Activated CD4-positive, CD25-positive, alpha-beta regulatory T cell (primary cell): ENCODE results near the gene SLC25A45.

Experiments
- DNase-seq, 4 experiments: peaks; one replicate each; lab custom pipeline; 2025; lab: John Stamatoyannopoulos, UW

Gene SLC25A45

DNA sequence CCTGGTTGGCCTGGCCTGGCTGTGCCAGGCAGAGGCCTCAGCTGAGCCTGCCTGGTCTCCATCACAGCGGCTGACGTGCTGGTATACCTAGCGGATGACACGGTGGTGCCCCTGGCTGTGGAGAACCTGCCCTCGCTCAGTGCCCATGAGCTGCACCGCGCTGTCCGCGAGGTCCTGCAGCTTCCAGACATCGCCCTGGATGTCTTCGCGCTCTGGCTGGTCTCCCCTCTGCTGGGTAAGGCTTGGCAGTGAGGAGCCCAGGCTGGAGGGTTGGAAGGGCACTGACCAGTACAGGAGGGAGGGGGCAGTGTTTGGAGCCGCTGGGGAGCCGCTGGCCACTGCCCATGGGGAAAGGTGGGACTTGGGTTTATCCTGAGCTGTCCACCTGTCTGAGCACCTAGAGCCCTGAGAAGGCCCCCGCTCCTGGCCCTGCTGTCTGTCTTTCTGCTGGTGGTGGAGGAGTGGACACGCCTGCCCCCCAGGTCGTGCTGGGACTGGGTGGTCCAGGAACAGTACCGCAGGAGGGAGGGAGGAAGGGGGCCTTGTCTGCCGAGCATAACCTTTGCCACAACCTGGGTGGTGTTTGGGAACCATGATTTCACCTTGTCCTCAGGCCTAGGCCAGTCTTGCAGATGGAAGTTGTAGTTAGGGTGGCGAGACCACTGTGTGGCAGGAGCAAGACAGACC is 7.0 kb upstream of the SLC25A45 start:
- no peak for DNase-seq

DNA sequence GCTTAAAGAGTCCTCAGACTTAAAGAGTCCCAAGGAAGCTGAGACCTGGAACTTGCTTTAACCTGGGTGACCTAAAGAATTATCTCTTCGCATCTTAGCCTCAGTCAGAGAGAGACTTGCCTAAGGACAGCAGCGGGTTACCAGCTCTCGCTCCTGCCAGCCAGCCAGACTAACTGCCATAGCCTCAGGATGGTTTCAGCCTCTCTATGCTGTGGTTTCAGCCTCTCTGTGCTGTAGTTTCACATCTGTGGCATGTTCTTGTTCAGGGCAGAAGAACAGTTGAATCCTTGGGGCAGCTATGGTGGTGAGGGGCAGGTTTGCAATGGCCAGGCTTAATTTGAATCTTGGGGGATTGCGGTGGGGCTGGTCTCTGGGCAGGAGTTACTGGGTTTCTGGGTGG is 6.3 kb upstream of the SLC25A45 start:
- DNase-seq: no peak

DNA sequence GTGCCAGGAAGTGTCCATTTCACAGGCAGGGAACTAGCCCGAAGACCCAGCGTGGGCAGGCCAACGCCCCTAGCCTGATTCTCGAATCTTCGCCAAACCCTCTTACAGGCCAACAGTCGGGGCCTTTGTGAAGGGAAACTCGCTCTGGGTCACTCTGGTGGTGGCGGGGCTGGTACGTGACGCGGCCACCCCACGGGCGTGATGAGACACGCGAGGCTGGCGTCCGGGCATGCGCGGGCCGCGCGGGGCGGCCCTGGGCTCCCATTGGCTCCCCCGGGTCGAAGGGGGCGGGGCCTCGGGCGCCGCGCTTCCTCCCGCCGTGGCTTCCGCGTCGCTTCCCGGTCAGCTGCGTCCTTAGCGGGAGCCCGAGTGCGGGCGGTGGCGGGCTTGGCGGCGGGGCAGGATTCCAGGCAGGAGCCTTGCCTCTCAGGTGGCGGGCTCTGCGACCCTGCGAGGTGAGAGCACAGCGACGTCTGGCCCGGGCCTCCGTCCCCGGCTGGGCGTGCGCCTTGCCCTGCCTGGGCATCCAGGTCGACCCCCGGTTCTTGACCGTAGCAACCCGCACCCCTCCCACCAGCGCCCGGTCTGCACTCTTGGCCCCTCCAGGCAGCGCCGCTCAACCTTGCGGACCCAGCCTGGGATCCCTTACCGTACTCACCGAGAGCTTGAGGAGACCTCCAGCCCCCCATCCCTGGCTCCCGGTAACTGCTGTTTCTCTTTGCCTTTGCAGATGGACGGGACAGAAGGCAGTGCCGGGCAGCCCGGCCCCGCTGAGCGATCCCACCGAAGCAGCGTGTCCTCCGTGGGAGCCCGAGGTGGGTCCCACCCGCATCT is 4.1 kb upstream of the SLC25A45 start, which contains the start of gene FRMD8:
FRMD8 (plus strand) TSS at position 331 of the 834 bp plus-strand sequence; CDS start at position 731, 400 bp downstream.
- peak; percentile 69 to 87 (median 78) for DNase-seq

DNA sequence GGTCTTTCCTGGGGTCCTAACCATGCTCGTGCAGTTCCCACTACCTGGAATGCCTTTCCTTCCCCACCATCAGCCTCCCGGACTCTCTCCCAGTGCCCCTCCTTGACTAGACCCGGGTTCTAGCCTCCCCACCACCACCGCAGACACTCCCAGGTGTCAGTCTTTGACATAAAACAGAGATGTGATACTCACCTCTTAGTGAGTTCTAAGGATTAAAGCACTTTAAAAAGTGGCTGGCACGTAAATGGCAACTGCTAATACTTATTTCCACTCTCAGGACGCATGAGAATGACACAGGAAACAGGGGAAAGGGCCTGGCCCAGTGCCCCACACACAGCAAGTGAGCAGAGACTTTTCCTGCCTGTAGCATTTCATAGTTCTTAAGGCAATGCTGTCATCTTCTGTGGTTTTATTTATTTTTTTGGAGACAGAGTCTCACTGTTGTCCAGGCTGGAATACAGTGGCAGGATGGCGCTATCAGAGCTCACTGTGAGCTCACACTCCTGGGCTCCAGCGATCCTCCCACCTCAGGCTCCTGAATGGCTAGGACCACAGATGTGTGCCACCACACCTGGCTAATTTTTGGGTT is 1.9 kb upstream of the SLC25A45 start:
- DNase-seq: no peak

DNA sequence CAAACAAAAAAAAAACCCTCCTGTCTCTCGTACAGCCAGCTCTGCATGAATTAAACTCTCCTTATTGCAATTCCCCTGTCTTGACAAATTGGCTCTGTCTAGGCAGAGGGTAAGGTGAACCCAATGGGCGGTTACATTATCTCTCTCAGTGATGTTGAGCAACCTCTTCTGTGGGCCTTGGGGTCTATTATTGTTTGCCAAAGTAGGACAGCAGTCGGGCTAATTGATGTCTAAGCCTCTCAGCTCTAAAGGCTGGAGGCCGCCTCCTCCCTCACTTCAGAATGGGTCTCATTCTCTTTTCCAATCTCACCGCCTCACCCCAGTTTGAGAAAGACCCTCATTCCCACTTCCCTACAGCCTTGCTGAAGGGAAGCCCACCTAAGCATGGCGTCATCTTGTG is 1.3 kb upstream of the SLC25A45 start:
- no peak for DNase-seq

DNA sequence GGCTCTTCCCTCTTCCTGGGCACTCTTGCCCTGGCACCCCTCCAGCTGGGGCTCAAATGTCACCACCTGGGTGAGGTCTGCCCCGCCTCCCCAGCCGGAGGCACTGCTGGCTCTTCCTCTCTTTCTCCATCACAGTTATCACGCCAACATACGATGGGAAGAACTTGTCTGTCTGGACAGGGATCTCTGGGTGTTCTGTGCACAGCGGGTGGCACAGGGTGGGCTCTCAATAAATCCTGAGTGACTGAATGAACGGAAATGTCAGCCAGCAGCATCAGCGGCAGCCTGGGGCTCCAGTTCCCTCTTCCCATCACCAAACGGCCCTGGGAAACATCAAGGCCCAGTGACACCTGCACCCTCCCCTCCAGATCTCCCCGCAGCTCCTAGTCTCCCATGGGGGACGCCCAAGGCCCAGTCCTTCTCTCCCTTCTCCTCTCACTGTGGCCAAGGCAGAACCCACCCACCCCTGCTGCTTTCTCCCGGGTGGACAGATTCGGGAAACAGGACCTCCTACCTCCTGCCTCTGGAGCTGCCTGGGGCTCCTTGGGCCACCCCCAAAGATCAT is 440 bp upstream of the SLC25A45 start:
- DNase-seq: no peak

DNA sequence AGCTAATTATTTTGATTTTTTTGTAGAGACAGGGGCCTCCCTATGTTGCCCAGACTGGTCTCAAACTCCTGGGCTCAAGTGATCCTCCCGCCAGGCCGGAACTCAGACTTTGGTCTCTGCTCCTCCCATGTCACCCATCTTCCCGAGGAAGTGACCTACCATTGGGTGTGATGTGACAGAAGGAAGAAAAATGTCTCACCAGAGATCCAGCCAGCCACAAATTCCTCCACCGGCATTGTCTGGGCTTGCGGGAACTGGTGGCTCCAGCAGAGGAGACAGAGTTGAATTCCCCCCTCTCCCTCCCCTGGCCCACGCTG is 772 bp downstream of the SLC25A45 start:
- DNase-seq: no peak

DNA sequence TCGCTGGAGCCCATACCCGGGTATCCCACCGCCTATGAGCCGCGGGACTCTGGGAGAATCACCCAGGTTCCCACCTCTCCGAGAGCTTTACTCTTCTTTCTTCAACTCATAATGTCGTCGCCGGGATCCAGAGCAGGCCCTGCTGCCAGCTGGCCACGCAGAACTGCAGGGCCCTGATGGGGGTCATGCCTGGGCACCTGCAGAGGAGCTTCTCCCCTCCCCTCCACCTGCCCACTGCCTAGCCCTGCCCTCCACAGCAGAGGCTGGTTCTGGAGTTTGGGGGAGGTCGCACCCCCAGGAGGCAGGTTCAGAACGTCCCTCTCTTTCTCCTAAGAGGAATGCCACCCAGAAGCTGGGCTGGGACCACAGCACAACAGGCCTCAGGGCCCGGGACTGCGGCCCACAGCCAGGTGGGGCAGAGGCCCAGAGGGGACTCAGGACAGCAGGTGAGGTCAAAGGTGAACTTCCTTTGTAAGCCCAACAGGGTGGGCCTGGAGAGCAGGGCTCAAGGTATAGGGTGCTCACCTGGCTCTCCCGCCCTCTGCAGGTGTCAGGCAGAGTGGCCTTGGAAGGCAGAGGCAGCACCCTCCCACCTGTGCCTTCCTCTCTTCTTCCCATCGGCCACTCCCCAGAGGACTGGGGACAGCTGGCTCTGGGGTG is 1.9 kb downstream of the SLC25A45 start:
- DNase-seq: no peak

DNA sequence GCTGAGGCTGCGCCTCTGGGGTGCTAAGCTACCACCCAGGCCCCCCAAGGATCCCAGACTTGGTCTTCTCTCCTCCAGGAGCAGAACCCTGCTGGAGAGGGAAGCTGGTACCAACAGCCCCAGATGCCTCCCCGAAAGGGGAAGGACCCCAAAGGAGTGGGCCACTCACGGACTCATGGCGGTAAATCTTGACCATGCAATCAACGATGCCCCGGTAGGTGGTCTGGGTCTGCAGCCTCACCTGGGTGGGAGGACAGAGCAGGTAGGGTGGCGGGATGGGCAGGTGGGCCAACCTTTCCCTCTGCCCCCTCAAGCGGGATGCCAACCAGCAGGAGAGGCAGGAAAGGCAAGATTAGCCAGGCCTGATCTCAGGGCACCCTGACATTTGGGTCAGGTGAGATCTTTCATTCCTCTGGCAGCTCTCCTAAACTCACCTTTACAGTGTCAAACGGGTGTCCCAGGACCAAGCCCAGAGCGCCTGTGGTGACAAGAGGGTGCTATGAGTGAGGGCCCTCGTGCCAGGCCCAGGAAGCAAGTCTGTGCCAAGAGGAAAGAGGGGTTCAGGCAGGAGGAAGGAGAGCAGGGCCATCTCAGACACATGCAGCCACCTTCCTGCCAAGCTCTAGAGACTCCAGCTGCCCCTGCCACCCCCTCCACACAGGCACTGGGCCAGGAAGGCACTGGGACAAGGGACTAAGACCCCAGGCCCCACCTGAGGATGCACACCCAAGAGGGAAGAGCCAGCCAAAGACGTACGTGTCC is 2.6 kb downstream of the SLC25A45 start:
- no peak for DNase-seq

DNA sequence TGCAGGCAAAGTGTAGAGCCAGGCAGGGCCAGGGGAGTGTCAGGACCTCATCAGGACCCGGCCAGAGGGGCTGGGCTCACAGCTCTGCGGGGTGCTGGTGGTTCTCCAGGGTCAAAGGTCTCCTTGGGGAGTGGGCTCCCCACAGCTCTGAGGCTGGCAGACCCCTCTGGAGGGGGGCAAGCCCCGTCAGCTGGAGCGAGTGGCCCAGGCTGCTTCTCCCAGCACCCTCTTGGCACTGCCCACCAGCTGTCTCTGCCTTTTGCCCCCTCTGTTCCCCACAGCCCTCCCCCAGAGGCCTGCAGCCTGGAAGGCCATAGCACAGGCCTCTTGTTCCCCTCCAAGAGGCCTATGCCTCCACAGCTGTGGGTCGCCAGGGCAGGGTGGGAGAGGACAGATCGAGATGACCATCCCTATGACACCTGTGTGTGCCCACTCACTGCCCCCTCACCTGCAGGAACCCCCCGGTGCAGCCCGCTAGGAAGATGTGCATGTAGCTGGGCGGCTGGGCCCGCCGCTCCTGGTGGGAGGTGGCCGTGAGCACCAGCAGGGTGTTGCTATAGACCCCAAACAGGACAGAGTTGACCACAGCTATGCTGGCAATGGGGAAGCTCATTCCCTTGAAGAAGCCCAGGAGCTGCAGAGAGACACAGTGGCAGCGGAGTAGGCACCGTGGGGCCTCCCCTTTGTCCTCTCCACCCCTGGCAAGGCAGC is 3.4 kb downstream of the SLC25A45 start:
- DNase-seq: no peak

DNA sequence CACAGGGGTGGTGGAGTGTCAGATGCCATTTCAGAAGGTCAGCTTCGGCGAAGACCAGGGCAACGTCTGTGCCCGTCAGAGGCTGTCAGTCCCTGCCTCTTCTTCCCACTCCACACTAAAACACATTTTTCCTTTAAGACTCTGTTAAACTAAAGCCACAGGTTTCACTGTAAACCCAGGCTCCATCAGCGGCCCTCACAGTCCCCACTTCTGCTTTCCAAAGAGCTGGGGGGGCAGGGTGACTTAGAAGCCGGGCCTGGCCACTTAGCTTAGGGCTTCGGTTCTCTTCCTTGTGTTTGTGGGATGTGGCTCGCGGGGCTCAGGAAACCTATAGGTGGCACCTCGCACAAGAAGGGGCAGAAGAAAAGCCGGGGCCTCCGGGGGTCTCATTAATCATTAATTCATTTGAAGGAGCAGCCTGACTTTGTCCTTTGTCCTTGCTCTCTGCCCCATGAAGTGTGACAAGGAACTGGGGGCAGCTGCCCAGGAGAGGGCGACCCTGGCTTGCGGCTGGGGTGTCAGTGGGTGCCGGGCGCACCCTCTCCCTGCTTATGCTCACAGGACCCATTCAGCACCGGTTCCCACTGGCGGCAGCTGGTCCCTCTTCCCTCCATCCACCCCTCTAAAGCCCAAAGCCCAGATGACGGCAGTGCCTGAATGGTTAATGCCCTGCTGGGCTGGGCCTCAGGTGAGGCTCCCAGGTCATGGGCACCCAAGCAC is 4.1 kb downstream of the SLC25A45 start:
- DNase-seq: no peak

DNA sequence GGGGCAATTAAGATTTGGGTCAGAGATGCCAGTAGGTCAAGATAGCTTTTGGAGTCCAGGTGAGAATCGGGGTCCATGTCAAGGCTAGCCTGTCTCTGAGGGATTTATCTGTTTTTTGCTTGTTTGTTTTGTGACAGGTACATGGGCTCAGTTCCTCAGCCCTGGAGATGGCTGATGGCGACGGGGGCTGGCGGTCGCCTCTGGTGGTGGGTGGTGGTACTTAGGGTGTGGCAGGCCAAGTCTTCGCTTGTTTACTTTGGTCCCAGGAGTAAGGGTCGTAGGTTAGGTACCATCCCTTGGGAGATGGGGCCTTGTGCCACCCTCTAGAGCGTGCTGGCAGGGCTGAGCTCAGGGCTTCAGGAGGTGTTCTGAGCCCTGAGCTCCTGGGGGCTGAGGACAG is 4.7 kb downstream of the SLC25A45 start:
- no peak for DNase-seq

DNA sequence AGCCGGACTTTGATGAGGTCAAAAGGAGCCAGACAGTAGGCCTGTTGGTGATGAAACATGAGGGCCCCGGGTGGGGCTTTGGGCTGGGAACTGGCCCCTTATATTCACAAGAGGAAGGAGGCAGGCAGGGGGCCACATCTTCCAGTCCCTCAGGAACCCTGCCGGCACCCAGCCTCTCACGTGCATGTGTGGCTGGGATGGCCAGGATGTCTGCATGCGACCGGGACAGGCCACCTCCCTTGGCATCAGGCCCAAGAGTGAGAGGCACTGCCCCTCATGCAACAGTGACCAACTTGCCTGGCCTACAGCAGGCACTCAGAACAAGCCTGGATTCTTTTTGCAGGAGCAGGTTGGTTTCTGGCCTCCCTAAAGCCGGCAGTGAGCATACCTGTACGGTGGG is 5.4 kb downstream of the SLC25A45 start:
- no peak for DNase-seq

DNA sequence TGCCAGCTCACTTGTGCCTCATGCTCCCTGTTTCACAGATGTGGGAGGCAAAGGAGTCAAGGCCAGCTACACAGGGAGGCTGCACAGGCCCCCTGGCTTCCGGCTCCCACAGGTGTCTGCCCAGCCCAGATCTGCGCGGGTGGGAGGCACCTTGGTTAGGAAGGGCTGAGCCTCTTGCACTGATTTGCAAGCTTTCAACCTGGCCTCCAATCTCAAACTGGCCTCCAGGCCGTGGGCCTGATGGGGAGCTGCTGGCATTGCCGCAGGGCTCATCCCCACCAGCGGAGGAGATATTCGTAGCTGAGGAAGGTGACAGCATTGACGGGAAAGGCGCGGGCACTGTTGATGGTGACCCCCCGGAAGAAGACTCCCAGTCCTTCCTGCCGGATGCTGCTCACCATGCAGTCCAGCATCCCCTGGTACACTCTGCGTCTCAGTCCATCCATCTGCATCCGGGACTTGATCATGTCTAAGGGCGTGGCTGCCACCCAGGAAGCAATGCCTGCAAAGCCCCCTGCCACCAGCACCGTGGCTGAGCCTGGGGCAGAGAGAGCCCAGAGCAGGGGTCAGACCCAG is 6.2 kb downstream of the SLC25A45 start:
- no peak for DNase-seq

DNA sequence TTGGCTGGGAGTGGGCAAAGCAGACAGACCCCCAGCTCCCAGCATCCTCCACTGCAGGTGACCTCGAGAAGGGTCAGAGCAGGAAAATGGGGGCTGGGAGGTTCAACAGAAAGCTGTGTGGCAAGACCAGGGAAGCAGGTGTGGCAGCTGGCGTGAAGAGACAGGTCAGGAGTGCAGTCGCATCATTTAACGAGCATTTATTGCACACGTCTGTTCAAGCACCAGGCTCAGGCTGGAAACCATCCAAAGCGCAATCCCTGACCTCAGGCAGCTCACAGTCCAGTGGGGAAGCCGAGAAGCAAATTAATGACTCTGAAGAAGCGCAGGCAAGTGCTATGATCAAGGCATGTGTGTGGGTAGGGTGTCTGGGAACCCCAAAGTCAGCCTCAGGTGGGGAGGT is 7.4 kb downstream of the SLC25A45 start:
- DNase-seq: no peak

DNA sequence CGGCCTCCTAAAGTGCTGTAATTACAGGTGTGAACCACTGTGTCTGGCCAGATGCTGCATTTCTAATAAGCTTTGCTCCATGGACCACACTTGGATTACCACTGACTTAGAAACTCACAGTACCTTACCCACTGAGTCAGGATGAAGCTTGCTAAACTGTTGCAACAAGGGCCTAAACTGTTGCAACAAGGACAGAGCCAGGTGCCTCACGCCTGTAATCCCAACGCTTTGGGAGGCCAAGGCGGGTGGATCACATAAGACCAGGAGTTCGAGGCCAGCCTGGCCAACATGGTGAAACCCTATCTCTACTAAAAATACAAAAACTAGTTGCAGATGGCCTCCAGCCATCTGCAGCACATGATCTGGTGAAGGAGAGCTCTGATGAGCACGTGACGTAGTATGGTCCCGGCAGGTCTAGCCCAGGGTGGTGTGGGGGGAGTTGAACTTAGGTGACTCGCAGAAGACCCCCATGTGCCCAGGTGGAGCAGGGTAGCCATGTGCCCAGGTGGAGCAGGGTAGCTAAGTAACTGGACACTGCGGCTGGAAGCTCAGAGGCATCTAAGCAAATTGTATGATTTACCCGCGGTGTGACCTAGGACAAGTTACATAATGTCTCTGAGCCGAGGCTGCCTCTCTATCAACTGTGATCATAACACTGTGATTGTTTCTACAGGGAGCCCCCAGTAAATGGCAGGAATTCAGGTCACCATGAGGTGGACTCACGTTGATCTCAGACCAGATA is 8.4 kb downstream of the SLC25A45 start:
- no peak for DNase-seq

DNA sequence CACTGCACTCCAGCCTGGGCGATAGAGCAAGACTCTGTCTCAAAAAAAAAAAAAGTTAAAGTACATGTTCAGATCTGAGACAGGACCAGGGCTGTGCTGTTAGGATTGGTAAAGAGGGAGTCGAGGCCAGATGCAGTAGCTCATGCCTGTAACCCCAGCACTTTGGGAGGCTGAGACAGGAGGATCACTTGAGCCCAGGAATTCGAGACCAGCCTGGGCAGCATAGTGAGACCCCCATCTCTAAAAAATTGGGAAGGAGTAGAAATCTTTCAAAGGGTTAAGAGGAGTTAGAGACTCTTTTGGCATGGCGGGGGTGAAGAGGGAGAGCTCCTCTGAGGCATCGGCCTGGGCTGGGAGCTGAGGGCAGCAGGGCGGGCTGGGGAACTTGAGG is 11.8 kb downstream of the SLC25A45 start:
- DNase-seq: no peak

DNA sequence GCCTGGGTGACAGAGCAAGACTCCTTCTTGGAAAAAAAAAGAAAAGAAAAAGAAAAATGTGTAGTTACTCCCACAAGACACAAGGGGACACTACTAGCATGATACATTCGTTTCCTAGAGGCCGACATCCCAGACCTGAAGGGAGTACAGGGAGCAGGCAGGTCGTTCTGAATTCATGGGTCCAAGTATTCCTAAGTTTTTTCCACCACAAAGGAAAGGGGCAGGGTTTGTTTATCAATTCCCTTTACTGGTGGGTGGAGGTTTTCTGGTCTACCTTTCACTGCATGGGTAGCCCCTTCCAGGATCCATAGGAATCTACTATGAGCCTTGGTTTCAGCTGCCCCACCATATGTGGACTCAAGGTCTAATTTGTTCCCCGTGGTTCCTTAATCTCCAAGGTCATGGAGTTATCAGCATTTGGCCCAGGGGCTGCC is 16.1 kb downstream of the SLC25A45 start:
- DNase-seq: no peak

DNA sequence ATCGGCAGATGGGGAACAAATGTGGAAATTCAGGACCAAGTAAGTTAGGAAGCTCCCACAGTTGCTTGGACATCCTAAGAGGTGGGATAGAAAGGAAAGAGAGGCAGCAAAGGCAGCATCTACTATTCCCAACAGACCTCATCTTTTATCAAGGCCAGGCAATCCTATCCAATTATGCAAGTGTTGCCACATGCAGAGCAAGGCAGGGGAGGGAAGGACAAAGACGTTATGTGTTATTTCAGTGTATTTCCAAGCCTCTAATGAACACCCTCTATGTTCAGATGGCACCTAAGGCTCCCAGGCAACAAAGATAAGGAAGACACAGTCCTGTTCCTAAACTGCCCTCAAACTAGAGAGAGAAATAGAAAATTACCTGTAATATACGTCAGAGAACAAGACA is 18.7 kb downstream of the SLC25A45 start:
- DNase-seq: no peak
